ENCODE measurements around the gene ACOX1.

- no peak for TF ChIP-seq CTCF (IDR thresholded peaks at IDR 0.05)
- no peak for TF ChIP-seq POLR2A (IDR thresholded peaks at IDR 0.05)
Measured at GRCh38 chr17:75950855-75951554, 28.0 kb downstream of the ACOX1 start.
